ENCODE results near the gene EHBP1. TPM values are rescaled to one million over a fixed set of nuclear protein-coding genes. Genes with fewer than 3 reads are reported as not detected.

EHBP1 gene
- total and polyA plus RNA-seq, 7 donors, result 3.9 to 20.2 (median 14.3) TPM

GRCh38 chr2:62897187-62897827 lies 191.8 kb downstream of the EHBP1 start:
- no peak overlapping the region for H3K4me3 ChIP-seq
- H3K27ac ChIP-seq, result no peak overlapping the region
- DNase-seq (no peak), ATAC-seq (no peak)
- H3K9me3 ChIP-seq, result no peaks in the 10 kb centered on the region
- H3K36me3 ChIP-seq (ENCODE audit: insufficient read depth in 1 of 2, low read depth in 1 of 2), result no peaks in the 10 kb centered on the region
- H3K4me1 ChIP-seq, result no peaks in the 10 kb centered on the region
- no peak for TF ChIP-seq CTCF (IDR thresholded peaks at IDR 0.05)
- H3K27me3 ChIP-seq (ENCODE audit: insufficient read depth in 3 of 3, low read length in 2 of 3), result no peaks in the 10 kb centered on the region
- intact Hi-C loops (cut with DNase I), result no loop called here

- intact Hi-C loops (cut with DNase I), result no loop called here
- no peak overlapping the region for H3K27ac ChIP-seq
- no peaks in the 10 kb centered on the region for H3K9me3 ChIP-seq
- H3K4me1 ChIP-seq, result no peaks in the 10 kb centered on the region
- H3K4me3 ChIP-seq, result no peak overlapping the region
- no peaks in the 10 kb centered on the region for H3K36me3 ChIP-seq (ENCODE audit: insufficient read depth in 1 of 2, low read depth in 1 of 2)
- no peak for ATAC-seq
- no peaks in the 10 kb centered on the region for H3K27me3 ChIP-seq (ENCODE audit: insufficient read depth in 3 of 3, low read length in 2 of 3)
- WGBS, 3 donors, result 81 to 87% (median 85%) methylated on average over 2 of the region's 2 CpGs
- no peak for DNase-seq
- TF ChIP-seq CTCF (IDR thresholded peaks at IDR 0.05), result no peak
Measured at GRCh38 chr2:62904344-62904743, 198.8 kb downstream of the EHBP1 start.

- Histone ChIP-seq H3K4me3 (no peak overlapping the region), H3K27ac (no peak overlapping the region), H3K36me3 (ENCODE audit: insufficient read depth in 1 of 2, low read depth in 1 of 2) (no peaks in the 10 kb centered on the region), H3K4me1 (no peaks in the 10 kb centered on the region), H3K27me3 (ENCODE audit: insufficient read depth in 3 of 3, low read length in 2 of 3) (no peaks in the 10 kb centered on the region), H3K9me3 (no peaks in the 10 kb centered on the region)
- no peak for TF ChIP-seq CTCF (IDR thresholded peaks at IDR 0.05)
- DNase-seq (no peak), ATAC-seq (no peak)
- intact Hi-C loops (cut with DNase I), result no loop called here
- WGBS, 3 donors, result 82 to 91% (median 86%) methylated on average over 1 of the region's 1 CpG
Measured at GRCh38 chr2:62908145-62908544, 202.6 kb downstream of the EHBP1 start.

GRCh38 chr2:62913311-62913710 lies 207.8 kb downstream of the EHBP1 start:
- Histone ChIP-seq H3K9me3 (no peaks in the 10 kb centered on the region), H3K4me3 (no peak overlapping the region), H3K27me3 (ENCODE audit: insufficient read depth in 3 of 3, low read length in 2 of 3) (no peaks in the 10 kb centered on the region), H3K36me3 (ENCODE audit: insufficient read depth in 1 of 2, low read depth in 1 of 2) (no peaks in the 10 kb centered on the region), H3K27ac (no peak overlapping the region), H3K4me1 (no peaks in the 10 kb centered on the region)
- ATAC-seq, result no peak
- intact Hi-C loops (cut with DNase I), result no loop called here
- no peak for TF ChIP-seq CTCF (IDR thresholded peaks at IDR 0.05)
- DNase-seq, result no peak

GRCh38 chr2:62919041-62919440 lies 213.5 kb downstream of the EHBP1 start:
- Histone ChIP-seq H3K27me3 (ENCODE audit: insufficient read depth in 3 of 3, low read length in 2 of 3) (no peaks in the 10 kb centered on the region), H3K36me3 (ENCODE audit: insufficient read depth in 1 of 2, low read depth in 1 of 2) (no peaks in the 10 kb centered on the region), H3K4me1 (no peaks in the 10 kb centered on the region), H3K9me3 (no peaks in the 10 kb centered on the region), H3K27ac (no peak overlapping the region), H3K4me3 (no peak overlapping the region)
- no peak for ATAC-seq
- intact Hi-C loops (cut with DNase I), result no loop called here
- DNase-seq, result no peak
- WGBS, 3 donors, result 93 to 98% (median 95%) methylated on average over 2 of the region's 2 CpGs
- TF ChIP-seq CTCF (IDR thresholded peaks at IDR 0.05), result no peak
